SK-N-MC (cell line): ENCODE results near the gene ZNF749.

ENCODE experiments used
- EZH2 ChIP-seq: fragments of 200-600 bp; sonication (generic); IDR thresholded peaks from one replicate; pipeline ENCODE4 v1.6.1; 2017; ENCODE audit warnings: antibody characterized with exemption
- POLR2AphosphoS5 ChIP-seq: IDR thresholded peaks from 2 replicates; pipeline ENCODE4 v1.6.1; 2012; ENCODE audit warnings: mild to moderate bottlenecking, low read depth, low read length, borderline replicate concordance

DNA sequence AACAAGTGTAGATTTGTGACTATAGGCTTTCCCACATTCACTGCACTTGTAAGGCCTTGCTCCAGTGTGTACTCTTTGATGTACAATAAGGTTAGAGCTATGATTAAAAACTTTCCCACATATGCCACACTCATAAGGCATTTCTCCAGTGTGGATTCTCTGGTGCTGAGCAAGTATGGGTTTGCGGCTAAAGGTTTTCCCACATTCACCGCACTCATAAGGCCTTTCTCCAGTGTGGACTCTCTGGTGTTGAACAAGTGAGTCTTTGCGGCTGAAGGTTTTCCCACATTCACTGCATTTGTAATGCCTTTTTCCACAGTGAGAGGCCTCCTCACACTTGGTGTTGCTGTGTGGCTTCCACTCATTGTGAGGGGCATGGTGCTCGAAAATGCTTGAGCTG, 38.5 kb downstream of the ZNF749 start:
- TF ChIP-seq POLR2AphosphoS5, result no peak
- TF ChIP-seq EZH2, result no peak
